ENCODE measurements around the gene BBOF1.
"Not testable (repeated sequence)": the region's sequence is repeated elsewhere in the genome, so short reads cannot be mapped to it uniquely, and the experiment has no call there.

BBOF1 gene

GRCh38 chr14:74105381-74105780 lies 86.2 kb downstream of the BBOF1 start:
- Histone ChIP-seq H3K27ac (ENCODE audit: low read depth, low read length) (no peak overlapping the region), H2AFZ (ENCODE audit: low read depth, low read length, severe bottlenecking) (no peak overlapping the region), H3F3A (ENCODE audit: insufficient read depth) (peaks cover 10% of the 10 kb centered on the region), H3K9me3 (ENCODE audit: insufficient read depth, low read length) (no peaks in the 10 kb centered on the region), H3K27me3 (ENCODE audit: low read length) (no peaks in the 10 kb centered on the region), H3K79me2 (ENCODE audit: insufficient read depth, low read length) (no peaks in the 10 kb centered on the region), H3K9me2 (replicated peaks; ENCODE audit: insufficient read depth, low read length) (no peaks in the 10 kb centered on the region), H3K4me3 (ENCODE audit: insufficient read depth, low read length, poor library complexity, severe bottlenecking) (no peak overlapping the region), H4K20me1 (ENCODE audit: low read depth, low read length) (no peaks in the 10 kb centered on the region), H3K36me3 (ENCODE audit: low read length) (peaks cover 11% of the 10 kb centered on the region), H3K4me2 (ENCODE audit: low read depth, low read length, poor library complexity, severe bottlenecking) (no peak overlapping the region), H3K9ac (ENCODE audit: low read length) (no peak overlapping the region)
- TF ChIP-seq EZH2phosphoT487 (conservative IDR thresholded peaks at IDR 0.05; ENCODE audit: low read length), result no peak
- no peak for TF ChIP-seq CTCF (IDR thresholded peaks at IDR 0.05; ENCODE audit: insufficient read depth, low read length, poor library complexity, severe bottlenecking)

GRCh38 chr14:74109369-74109768 lies 90.2 kb downstream of the BBOF1 start:
- TF ChIP-seq EZH2phosphoT487 (conservative IDR thresholded peaks at IDR 0.05; ENCODE audit: low read length), result no peak
- no peak for TF ChIP-seq CTCF (IDR thresholded peaks at IDR 0.05; ENCODE audit: insufficient read depth, low read length, poor library complexity, severe bottlenecking)
- Histone ChIP-seq H2AFZ (ENCODE audit: low read depth, low read length, severe bottlenecking) (no peak overlapping the region), H3K9me3 (ENCODE audit: insufficient read depth, low read length) (no peaks in the 10 kb centered on the region), H3K27me3 (ENCODE audit: low read length) (no peaks in the 10 kb centered on the region), H3K4me3 (ENCODE audit: insufficient read depth, low read length, poor library complexity, severe bottlenecking) (no peak overlapping the region), H4K20me1 (ENCODE audit: low read depth, low read length) (no peaks in the 10 kb centered on the region), H3K4me2 (ENCODE audit: low read depth, low read length, poor library complexity, severe bottlenecking) (no peak overlapping the region), H3K36me3 (ENCODE audit: low read length) (peaks cover 4% of the 10 kb centered on the region; the same call in 1 of the 2 replicates), H3K79me2 (ENCODE audit: insufficient read depth, low read length) (no peaks in the 10 kb centered on the region), H3K9ac (ENCODE audit: low read length) (no peak overlapping the region), H3K27ac (ENCODE audit: low read depth, low read length) (no peak overlapping the region), H3K9me2 (replicated peaks; ENCODE audit: insufficient read depth, low read length) (no peaks in the 10 kb centered on the region), H3F3A (ENCODE audit: insufficient read depth) (peaks cover 6% of the 10 kb centered on the region; the same call in 1 of the 2 replicates)

GRCh38 chr14:74111395-74112216 lies 92.5 kb downstream of the BBOF1 start:
- H3K79me2 ChIP-seq (ENCODE audit: insufficient read depth, low read length); H3K9ac ChIP-seq (ENCODE audit: low read length); H3K36me3 ChIP-seq (ENCODE audit: low read length); H3K4me3 ChIP-seq (ENCODE audit: insufficient read depth, low read length, poor library complexity, severe bottlenecking); H3K9me3 ChIP-seq (ENCODE audit: insufficient read depth, low read length); H3K27ac ChIP-seq (ENCODE audit: low read depth, low read length); H4K20me1 ChIP-seq (ENCODE audit: low read depth, low read length); H3K27me3 ChIP-seq (ENCODE audit: low read length); H3K4me2 ChIP-seq (ENCODE audit: low read depth, low read length, poor library complexity, severe bottlenecking); H3F3A ChIP-seq (ENCODE audit: insufficient read depth); H3K9me2 ChIP-seq (replicated peaks; ENCODE audit: insufficient read depth, low read length); H2AFZ ChIP-seq (ENCODE audit: low read depth, low read length, severe bottlenecking): not testable (repeated sequence)
- peak; percentile 25 for TF ChIP-seq CTCF (IDR thresholded peaks at IDR 0.05; ENCODE audit: insufficient read depth, low read length, poor library complexity, severe bottlenecking)
